ENCODE results near the gene F2RL2. TPM values are rescaled to one million over a fixed set of nuclear protein-coding genes. Genes with fewer than 3 reads are reported as not detected.

Gene F2RL2
- polyA plus RNA-seq, 1 donor from 2014 or later: not detected

DNA sequence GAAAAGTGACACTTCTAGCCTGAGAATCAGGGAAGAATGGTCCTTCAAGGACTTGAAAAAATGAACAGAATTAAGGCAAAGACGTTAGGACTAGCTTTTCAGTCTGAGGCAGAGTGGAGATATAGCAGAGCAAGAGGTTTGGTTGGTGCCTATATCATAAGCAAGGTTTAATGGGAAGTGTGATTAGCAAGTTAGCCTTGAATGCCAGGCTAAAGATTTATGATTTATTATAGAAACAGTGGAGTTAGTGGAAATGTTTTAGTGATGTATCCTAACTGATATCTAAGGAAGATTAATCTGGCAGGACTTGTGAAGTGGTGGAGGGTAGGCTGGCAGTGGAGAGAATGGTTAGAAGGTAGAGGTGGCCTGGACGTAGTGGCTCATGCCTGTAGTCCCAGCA lies 7.0 kb downstream of the F2RL2 start:
- TF ChIP-seq TAF1 (IDR thresholded peaks at IDR 0.05; ENCODE audit: low read depth) (no peak), EP300 (conservative IDR thresholded peaks at IDR 0.05; ENCODE audit: poor library complexity, severe bottlenecking) (no peak), SMC3 (conservative IDR thresholded peaks at IDR 0.05; ENCODE audit: poor library complexity) (no peak), POLR2AphosphoS5 (IDR thresholded peaks at IDR 0.05) (no peak), EZH2 (IDR thresholded peaks at IDR 0.05; ENCODE audit: borderline replicate concordance, insufficient read depth, low read length, poor library complexity, severe bottlenecking) (no peak), MXI1 (conservative IDR thresholded peaks at IDR 0.05; ENCODE audit: poor library complexity, severe bottlenecking) (no peak), RAD21 (conservative IDR thresholded peaks at IDR 0.05) (no peak)
- TF ChIP-seq, protein P1, sequence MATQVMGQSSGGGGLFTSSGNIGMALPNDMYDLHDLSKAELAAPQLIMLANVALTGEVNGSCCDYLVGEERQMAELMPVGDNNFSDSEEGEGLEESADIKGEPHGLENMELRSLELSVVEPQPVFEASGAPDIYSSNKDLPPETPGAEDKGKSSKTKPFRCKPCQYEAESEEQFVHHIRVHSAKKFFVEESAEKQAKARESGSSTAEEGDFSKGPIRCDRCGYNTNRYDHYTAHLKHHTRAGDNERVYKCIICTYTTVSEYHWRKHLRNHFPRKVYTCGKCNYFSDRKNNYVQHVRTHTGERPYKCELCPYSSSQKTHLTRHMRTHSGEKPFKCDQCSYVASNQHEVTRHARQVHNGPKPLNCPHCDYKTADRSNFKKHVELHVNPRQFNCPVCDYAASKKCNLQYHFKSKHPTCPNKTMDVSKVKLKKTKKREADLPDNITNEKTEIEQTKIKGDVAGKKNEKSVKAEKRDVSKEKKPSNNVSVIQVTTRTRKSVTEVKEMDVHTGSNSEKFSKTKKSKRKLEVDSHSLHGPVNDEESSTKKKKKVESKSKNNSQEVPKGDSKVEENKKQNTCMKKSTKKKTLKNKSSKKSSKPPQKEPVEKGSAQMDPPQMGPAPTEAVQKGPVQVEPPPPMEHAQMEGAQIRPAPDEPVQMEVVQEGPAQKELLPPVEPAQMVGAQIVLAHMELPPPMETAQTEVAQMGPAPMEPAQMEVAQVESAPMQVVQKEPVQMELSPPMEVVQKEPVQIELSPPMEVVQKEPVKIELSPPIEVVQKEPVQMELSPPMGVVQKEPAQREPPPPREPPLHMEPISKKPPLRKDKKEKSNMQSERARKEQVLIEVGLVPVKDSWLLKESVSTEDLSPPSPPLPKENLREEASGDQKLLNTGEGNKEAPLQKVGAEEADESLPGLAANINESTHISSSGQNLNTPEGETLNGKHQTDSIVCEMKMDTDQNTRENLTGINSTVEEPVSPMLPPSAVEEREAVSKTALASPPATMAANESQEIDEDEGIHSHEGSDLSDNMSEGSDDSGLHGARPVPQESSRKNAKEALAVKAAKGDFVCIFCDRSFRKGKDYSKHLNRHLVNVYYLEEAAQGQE (IDR thresholded peaks at IDR 0.05; ENCODE audit: borderline replicate concordance): no peak
- TF ChIP-seq, protein P2, sequence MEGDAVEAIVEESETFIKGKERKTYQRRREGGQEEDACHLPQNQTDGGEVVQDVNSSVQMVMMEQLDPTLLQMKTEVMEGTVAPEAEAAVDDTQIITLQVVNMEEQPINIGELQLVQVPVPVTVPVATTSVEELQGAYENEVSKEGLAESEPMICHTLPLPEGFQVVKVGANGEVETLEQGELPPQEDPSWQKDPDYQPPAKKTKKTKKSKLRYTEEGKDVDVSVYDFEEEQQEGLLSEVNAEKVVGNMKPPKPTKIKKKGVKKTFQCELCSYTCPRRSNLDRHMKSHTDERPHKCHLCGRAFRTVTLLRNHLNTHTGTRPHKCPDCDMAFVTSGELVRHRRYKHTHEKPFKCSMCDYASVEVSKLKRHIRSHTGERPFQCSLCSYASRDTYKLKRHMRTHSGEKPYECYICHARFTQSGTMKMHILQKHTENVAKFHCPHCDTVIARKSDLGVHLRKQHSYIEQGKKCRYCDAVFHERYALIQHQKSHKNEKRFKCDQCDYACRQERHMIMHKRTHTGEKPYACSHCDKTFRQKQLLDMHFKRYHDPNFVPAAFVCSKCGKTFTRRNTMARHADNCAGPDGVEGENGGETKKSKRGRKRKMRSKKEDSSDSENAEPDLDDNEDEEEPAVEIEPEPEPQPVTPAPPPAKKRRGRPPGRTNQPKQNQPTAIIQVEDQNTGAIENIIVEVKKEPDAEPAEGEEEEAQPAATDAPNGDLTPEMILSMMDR (IDR thresholded peaks at IDR 0.05; ENCODE audit: poor library complexity, severe bottlenecking): no peak
- Histone ChIP-seq H4K20me1 (ENCODE audit: insufficient read depth) (no peaks in the 10 kb centered on the region), H3K27ac (ENCODE audit: low read length) (no peak overlapping the region), H3K36me3 (ENCODE audit: insufficient read depth, low read length) (no peaks in the 10 kb centered on the region), H3K9ac (ENCODE audit: low read length) (no peak overlapping the region), H3K27me3 (ENCODE audit: insufficient read depth, low read depth, low read length) (no peaks in the 10 kb centered on the region), H3K9me2 (ENCODE audit: insufficient read depth, low read length) (no peaks in the 10 kb centered on the region), H3K79me2 (replicated peaks; ENCODE audit: insufficient read depth, low read length) (no peaks in the 10 kb centered on the region), H2AFZ (ENCODE audit: low read depth, low read length) (no peak overlapping the region), H3F3A (ENCODE audit: insufficient read depth, low read length, poor library complexity, severe bottlenecking) (no peaks in the 10 kb centered on the region), H3K9me3 (ENCODE audit: low read length) (no peaks in the 10 kb centered on the region), H3K4me2 (ENCODE audit: low read length) (no peak overlapping the region), H3K4me3 (ENCODE audit: low read length) (no peak overlapping the region)

DNA sequence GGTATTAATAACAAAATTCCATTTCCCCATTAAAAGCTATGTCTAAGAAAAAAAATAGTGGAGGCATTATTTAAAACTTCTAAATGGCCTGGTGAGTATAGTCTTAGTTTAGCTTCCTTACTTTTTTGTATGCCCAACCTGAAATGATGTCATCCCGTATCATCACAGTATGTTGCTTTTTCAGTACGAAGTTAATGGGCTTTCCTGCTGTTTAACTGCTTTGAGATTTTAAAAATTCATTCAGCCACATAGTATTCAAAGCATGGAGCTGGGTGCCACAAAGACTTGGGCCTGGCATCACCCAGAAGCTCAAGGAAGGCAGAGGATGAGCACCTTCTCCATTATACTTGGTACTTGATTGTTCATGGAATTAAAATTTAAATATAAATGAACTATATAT lies 7.4 kb downstream of the F2RL2 start:
- H4K20me1 ChIP-seq (ENCODE audit: insufficient read depth): no peaks in the 10 kb centered on the region

More for the DNA sequence above, 7.4 kb downstream of the F2RL2 start:
- Histone ChIP-seq H3K27ac (ENCODE audit: low read length) (no peak overlapping the region), H3K9ac (ENCODE audit: low read length) (no peak overlapping the region), H3F3A (ENCODE audit: insufficient read depth, low read length, poor library complexity, severe bottlenecking) (no peaks in the 10 kb centered on the region), H3K27me3 (ENCODE audit: insufficient read depth, low read depth, low read length) (no peaks in the 10 kb centered on the region), H3K9me3 (ENCODE audit: low read length) (no peaks in the 10 kb centered on the region), H3K79me2 (replicated peaks; ENCODE audit: insufficient read depth, low read length) (no peaks in the 10 kb centered on the region), H3K9me2 (ENCODE audit: insufficient read depth, low read length) (no peaks in the 10 kb centered on the region), H3K4me2 (ENCODE audit: low read length) (no peak overlapping the region), H3K36me3 (ENCODE audit: insufficient read depth, low read length) (no peaks in the 10 kb centered on the region), H3K4me3 (ENCODE audit: low read length) (no peak overlapping the region), H2AFZ (ENCODE audit: low read depth, low read length) (no peak overlapping the region)
- TF ChIP-seq POLR2AphosphoS5 (IDR thresholded peaks at IDR 0.05): no peak
- TF ChIP-seq, protein P2 (IDR thresholded peaks at IDR 0.05; ENCODE audit: poor library complexity, severe bottlenecking): no peak
- no peak for TF ChIP-seq EP300 (conservative IDR thresholded peaks at IDR 0.05; ENCODE audit: poor library complexity, severe bottlenecking)
- no peak for TF ChIP-seq EZH2 (IDR thresholded peaks at IDR 0.05; ENCODE audit: borderline replicate concordance, insufficient read depth, low read length, poor library complexity, severe bottlenecking)
- TF ChIP-seq, protein P1 (IDR thresholded peaks at IDR 0.05; ENCODE audit: borderline replicate concordance): no peak
- no peak for TF ChIP-seq RAD21 (conservative IDR thresholded peaks at IDR 0.05)
- TF ChIP-seq SMC3 (conservative IDR thresholded peaks at IDR 0.05; ENCODE audit: poor library complexity): no peak
- TF ChIP-seq TAF1 (IDR thresholded peaks at IDR 0.05; ENCODE audit: low read depth): no peak

Data from neural cell (in vitro differentiated cells).